SKM-1 (cell line): ENCODE results near the gene DUSP2.
"Not testable (repeated sequence)": the region's sequence is repeated elsewhere in the genome, so short reads cannot be mapped to it uniquely, and the experiment has no call there.

ENCODE experiments used
- DNase-seq: peaks from one replicate; lab custom pipeline; 2025; ENCODE audit not compliant: unreplicated experiment; lab: John Stamatoyannopoulos, UW

DUSP2 gene

DNA sequence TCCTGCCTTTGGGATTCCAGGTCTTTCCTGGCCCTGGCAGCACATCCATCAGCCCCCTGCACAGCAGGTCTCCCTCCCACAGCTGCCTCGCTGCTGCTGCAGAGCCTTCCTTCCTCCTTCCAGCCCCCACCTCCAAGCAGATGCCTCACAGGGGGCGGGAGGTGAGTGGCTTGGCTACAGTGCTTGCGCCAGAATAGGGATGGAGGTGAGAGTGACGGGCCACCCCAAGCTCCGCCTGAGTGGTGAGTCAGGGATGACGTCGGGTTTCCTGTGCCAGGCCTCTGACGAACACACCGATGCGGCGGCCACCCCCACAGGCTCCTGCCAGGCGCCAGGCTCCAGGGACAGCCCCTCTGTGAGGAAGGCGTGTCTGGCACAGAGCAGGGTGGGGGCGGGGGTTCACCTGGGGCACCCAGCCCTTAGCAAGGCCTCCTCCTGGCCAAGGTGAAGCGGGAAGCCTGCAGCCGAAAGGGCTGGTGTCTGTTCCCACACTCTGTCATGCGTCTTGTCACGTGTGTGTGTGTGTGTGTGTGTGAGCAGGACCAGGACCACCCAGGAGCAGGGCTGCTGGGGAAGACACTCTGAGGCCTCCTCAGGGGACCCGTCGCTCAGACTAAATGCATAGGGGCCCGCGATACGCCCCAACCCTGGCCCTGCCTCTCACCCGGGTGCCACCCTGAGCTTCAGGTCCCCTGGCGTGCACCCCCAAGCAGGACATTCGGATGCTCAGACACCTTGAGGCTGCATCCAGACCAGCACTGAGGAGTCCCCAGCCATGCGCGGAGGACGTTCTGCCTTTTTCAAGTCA, 3.4 kb upstream of the DUSP2 start:
- peak; percentile 30 for DNase-seq

DNA sequence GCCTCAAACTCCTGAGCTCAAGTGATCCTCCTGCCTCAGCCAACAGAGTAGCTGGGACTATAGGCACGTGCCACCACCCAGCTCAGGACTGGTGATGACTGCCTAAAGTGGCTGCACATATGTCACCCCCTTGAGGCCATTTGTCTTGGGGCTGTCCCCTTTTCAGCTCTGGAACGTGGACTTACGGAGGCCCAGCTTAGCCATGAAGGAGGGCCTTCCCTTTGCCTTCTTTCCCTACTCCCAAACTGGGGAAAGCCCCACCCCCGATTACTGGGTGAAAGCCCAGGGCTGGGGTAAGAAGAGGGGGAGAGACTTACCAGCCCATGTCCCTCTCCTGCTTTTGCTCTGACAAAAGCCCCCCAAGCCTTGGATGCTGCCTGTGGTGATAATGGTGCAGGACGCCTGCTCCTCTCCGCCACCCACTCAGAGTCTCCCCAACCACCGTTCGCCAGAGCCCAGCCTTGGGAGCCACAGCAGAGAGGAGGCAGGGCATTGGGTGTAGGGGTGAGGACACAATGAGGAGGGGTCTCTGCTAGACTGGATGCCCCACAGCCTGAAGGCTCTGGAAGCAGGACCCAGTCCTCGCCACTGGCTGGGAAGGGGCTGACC, 2.5 kb upstream of the DUSP2 start:
- no peak for DNase-seq

DNA sequence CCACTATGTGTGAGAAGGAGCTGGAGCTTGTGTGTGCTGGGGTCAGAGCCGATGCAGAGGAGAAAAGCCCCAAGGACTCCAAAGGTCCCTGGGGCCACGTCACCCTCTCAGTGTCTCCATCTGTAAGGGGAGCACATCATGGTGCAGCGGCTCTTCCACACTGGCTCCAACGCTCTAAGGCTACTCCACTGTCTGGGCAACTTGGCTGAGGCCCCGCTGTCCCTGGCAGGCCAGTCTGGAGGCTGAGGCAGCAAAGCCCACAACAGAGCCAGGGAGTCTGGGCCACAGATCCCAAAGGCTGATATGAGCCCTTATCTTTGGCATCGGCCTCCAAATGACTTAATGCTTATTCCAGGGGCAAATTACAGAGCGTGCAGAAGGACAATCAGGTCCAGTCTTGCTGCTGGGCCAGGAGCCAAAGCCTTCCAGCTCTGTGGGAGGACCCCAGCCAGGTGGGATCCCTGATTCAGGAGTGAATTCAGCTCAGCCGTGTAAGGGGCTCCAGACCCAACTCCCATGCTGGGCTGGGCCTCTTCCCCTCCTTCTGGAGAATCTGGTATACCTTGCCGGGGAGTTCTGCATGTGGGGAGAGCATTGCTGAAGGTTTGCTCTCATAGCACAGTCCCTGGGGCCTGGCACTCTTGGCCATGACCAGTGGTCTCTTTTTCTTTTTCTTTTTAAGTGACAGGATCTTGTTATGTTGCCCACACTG, 1.8 kb upstream of the DUSP2 start:
- no peak for DNase-seq

DNA sequence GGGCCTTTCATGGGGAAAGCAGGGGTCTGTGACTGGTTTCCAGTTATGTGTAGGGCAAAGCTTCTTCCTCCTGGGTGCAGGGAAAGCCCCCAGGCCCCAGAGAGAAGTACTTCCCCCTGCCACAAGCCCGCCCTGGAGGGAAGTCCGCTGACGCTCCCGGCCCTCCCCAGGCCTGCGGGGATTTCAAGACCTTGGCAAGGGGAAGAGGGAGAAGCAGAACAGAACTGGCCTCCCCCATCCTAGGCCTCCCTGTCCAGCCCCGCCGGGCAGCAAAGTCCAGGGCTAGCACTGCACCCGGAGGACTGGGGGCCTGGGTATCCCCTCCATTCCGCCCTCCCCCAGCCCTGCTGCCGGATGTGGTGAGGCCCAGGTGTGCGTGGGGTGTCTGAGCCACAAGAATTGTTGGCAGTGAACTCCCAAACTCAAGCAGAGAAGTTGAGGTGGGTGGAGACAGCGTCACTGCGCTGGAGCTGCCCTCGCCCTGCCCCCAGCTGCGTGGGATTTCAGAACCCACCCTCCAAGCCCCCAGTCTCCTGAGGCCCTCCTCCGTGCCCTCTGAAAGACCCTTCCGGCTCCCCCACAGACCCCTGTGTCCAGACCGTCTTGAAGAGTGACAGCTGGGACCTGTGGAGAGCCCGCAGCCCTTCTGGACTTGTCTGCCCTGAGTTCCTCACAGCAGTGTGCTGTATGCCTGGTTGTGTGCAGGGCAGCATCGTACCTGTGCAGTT, 1.1 kb upstream of the DUSP2 start:
- DNase-seq: peak; percentile 63

DNA sequence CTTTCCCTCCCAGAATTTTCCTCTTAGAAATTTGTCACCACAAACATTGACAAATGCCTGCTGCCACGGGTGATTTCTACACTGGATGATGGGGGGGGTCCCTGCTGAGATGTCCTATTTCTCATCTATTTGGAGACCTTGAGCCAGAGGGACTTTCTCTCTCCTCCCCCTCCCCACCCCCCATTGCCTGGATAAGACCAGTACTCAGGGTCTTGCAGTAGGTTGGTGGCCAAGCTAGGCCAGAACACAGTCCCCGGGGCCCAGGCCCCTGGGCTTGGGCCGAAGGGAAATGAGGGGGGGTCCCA, 560 bp upstream of the DUSP2 start:
- no peak for DNase-seq

DNA sequence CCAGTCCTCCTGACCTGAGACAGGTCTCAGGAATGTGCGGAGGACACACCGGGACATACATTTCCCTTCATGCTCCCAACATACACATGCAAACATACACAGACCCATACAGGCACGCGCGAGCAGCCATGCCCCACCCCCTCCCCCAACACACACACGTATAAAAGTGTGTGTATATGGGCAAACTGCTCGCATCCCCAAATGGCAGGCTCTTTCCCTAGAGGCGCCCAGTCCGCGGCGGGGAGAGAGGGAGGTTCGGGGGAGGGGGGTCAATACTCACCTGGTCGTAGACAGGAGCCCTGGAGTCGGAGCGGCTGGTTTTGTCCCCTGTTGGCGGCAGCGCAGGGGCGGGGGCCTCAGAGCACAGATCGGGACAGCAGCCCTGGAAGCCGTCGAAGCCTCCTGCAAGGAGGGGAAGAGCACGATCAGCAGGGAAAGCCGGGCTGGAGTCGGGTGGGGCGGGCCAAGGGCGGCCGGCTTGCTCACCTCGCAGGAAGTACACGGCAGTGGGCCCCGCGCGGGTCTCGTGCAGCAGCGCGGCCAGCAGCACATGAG, 682 bp downstream of the DUSP2 start:
- DNase-seq: no peak

DNA sequence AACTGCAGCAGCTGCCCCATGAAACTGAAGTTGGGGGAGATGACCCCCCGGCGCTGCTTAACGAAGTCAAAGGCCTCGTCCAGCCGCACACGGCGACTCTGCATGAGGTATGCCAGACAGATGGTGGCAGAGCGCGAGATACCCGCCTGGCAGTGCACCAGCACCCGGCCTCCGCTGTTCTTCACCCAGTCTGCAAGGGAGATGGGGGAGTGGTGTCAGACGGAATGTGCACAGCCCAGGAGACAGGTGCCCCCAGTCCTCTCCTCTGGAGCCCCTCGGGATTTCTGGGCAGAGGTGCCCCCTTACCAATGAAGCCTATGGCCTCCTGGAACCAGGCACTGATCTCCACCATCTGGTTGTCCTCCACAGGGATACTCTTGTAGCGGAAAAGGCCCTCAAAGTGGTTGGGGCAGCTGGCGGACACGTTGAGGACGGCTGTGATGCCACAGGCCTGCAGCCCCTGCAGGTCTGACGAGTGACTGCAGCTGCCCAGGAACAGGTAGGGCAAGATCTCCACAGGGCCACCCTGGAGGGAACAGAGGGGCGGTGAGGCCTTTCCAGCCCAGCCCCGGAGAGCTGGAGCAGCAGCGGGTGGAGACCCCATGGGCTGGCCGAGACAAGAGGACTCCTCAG, 1.3 kb downstream of the DUSP2 start:
- DNase-seq: no peak

DNA sequence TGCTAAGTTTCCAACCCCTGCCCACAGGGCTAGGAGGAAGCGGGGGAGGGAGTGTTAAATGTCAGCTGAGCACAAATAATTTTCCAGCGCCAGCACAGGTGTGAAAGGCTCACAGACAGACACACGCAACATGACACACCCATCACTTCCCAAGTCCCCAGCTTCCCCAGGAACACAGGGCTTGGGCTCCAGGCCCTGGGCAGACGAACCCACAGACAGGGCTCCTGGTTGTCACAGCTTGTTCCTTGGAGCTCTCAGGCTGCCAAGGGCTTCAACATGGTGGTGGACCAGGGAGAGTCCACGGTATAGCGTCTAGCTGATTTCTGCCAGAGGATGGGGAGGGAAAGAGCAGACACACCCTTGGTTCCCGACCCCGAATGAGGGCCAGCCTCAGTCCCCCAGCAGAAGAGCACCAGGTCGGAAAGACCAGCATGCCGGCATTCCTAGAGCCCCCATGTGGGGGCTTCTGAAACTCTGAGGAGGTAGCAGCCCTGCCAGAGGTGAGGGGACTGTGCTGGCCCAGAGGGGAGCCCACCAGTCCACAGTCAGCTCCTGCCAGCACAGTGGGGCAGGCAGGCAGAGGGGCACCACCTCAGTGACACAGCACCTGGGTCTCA, 1.9 kb downstream of the DUSP2 start:
- no peak for DNase-seq

DNA sequence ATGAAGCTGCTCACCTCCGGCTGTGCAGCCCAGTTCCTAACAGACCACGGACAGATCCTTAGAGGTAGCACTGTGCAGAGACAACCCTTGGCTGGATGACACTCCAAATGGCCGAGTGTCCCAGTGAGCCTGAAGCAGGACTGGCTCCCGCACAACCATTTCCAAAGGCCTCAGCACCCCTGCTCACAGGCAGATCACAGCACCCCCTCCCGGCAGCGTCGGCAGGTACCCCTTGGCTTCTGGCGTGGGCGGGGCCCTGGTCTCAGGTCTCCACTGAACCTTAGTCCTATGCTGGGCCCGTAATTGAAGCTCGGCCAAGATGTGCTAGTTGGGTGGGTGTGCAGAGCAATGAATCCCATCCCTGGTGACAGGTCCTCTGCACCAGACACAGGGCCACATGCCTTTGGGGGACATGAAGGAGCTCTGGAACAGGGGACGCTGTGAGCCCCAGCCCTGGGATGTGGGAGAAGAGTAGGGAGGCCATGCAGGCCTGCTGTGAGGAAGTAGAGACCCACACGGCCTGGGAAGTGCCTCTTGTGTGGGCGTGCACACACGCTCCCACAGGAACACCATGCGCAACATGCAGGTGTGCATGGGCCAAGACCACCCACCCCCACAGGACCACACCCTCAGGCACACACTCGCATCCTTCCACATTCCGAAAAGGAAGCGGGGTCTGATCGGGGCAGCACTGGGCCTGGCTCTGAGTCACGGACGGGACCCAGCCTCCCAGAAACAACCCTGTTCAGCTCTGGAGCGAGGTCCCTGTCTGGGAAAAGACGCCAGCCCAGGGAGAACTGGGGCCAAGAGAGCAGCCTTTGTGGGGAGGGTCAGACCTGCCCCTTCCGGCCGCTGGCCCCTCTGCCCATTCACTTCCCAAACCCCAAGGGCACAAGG, 2.8 kb downstream of the DUSP2 start:
- no peak for DNase-seq

DNA sequence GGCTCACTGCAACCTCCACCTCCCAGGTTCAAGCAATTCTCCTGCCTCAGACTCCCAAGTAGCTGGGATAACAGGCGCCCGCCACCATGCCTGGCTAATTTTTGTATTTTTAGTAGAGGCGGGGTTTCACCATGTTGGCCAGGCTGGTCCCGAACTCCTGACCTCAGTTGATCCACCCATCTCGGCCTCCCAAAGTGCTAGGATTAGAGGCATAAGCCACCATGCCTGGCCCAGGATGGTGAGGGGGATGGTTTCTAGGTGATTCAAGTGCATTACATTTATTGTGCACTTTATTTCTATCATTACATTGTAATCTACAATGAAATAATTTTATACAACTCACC, 3.6 kb downstream of the DUSP2 start:
- DNase-seq: not testable (repeated sequence)

DNA sequence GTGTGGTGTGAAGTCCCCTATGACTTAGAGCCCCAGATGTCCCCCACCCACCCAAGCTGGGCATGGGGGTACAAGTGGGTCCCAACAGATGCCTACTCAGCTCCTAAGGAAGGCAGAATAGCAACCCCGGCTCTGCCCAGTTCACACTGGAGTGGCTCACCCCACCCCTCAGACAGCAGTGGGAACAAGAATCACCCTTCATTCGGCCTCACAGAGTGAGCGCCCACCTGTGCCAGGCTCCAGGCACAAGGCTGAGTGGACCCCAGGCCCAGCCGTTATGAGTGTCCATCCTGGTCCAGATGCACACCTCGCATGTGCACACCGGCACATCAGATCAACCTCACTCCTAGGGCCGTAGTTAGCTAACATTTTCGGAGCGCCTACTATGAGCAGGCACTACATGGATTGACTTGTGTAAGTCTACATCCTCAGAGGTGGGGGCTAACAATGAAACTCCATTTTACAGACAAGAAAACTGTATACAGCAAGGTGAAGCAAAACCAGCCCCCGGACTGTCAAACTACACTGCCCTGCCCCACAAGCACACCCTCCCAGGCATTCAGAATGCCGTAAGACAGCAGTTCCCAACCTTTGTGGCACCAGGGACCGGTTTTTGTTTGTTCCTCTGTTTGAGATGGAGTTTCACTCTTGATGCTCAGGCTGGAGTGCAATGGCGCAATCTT, 4.2 kb downstream of the DUSP2 start:
- no peak for DNase-seq

DNA sequence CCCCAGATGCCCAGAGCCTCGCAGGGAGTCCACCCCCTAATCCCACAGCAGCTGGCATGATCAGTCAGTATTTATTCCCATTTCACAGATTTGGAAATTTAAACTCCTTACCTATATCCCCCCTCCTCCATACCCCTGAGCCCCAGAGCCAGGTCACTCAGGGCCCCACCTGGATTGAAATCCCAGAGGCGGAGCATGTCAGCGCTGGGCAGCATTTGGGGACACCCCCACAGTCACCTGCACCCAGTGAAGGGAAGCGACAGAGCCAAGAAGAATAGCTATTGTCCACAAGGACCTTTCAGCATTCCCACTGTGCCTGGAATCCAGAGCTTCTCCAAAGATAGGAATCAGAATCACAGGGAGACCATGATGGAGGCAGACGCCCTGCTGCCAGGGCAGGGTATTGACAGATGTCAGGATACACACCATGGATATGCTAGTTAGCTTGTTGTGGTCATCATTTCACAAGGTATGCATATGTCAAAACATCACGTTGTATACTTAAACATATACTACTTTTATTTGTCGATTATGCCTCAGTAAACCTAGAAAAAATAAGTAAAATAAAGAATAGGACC, 6.0 kb downstream of the DUSP2 start:
- DNase-seq: no peak

DNA sequence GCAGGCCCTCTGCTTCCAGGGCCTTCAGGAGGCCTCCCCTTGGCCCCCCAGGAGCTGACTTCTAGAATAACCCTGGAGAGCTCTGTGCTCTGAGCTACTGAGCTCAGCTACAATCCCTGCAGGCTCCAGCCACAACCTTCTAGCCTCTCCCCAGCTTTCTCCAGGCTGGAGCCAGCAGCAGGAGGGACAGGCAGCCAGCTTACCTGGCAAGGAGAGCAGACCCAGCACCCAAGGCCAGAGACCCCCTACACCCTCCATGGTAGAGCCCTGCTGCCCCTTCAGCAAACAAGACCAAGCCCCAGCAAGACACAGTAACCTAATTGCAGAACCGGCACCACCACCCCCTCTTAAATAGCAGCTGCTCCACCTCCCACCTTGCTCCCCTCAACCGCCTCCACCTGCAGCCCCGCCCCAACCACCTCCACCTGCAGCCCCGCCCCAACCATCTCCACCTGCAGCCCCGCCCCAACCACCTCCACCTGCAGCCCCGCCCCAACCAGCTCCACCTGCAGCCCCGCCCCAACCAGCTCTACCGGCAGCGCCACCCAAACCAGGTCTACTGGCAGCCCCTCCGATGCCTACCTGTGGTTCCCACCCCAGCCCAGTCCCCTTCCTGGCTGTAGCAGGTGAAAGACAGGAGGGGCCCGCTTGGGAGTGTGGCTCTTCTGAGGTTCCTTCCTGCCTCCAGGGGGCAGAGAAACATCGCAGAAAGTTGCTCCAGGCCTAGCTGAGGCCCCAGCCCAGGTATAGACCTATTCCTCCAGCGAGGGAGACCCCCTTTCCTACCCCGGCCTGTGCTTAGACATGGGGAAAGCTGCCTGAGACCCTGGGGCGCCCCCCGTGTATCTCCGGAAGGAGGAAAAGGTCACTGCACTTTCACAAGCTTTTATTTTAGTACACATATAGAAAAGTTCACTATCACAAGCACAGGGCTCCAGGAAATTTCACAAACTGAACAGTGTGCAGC, 6.8 kb downstream of the DUSP2 start, which contains the start of gene ASTL:
ASTL (minus strand) TSS at position 324 of the 967 bp plus-strand sequence; CDS start at position 258, 66 bp downstream.
- DNase-seq: no peak

DNA sequence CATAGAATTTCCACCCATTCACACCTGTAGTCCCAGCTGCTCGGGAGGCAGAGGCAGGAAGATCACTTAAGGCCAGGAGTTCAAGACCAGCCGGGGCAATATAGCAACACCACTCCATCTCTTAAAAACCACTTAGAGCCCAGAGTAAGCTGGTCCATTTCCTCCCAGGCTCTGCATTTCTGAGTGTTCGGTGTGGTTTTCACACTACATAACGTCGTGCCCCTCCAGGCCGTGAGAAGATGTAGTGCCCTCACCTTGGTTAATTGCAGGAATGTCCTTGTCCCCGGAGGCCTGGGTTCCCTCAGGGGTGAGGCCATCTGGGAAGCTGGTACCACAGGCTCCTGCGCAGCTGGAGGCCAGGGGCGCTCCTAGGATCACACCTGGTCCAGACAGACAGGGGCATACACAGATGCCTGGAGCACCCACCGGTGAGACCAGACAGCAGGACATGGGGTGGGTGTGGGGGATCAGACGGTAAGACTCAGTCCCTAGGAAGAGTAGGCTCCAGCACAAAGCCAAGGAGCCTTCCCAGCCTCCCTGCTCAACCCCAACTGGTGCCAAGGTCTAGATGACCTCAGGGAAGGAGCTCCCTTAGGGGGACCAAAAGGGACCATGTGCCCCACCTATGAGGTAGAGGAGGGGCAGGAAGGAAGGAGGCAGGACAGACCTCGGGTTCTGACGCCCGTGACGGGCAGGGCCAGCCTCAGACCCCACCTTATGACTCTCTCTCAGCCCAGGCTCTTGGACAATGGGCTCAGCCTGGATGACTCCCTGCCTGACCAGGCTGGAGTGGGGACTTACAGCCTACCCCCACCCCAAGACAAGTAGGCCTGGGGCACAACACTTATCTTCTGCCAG, 7.7 kb downstream of the DUSP2 start:
- no peak for DNase-seq

DNA sequence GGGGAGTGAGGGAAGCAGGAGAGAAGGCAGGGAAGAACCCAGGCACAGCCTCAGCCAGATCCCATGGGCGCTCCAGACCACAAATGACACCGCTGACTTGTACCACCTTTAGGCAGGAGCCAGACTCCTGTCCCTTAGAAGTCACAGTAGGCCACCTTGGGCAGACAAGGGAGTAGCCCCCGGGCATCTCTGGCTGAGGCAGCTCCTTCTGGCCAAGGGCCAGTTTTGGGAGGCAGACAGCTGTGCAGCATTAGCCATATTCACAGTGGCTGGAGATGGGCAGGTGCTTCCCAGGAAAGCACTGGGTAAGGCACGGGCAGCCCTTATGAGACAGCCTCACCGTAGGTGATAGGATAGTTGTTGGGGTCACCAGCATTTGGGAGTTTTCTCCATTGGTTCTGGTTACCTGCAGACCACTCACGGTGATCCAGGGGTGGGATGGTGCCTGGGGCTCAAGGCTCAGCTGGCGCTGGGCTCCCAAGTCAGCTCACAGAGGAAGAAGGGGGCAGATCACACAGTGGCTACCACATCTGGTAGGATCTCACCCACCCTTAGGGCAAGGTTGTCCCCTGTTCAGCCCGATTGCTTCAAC, 9.0 kb downstream of the DUSP2 start:
- DNase-seq: no peak

DNA sequence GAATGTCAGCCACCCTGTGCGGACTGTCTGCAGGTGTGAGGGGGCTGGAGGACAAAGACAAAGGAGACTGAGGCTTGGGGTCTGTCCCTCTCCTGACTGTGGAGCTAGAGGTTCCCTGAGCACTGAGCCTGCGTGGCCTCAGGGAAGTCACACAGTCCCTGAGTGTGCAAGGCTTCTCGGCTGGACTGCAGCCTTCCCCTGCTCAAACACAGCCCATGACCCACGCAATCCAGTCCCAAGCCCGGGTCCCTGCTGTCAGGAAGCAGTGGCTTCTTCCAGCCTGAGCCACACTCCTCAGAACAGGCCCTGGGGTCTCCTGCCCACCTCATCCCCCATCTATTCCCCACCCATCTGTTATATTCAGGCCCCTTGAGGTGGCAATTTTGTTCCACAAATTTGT, 9.6 kb downstream of the DUSP2 start:
- DNase-seq: no peak
